ENCODE data around the gene ZNF141. TPM values are rescaled to one million over a fixed set of nuclear protein-coding genes. Genes with fewer than 3 reads are reported as not detected.
"Not testable (repeated sequence)": the region's sequence is repeated elsewhere in the genome, so short reads cannot be mapped to it uniquely, and the experiment has no call there.

The ZNF141 gene
- total RNA-seq, 4 donors from 2014 or later, result 5.6 to 40.6 (median 12.0) TPM

DNA sequence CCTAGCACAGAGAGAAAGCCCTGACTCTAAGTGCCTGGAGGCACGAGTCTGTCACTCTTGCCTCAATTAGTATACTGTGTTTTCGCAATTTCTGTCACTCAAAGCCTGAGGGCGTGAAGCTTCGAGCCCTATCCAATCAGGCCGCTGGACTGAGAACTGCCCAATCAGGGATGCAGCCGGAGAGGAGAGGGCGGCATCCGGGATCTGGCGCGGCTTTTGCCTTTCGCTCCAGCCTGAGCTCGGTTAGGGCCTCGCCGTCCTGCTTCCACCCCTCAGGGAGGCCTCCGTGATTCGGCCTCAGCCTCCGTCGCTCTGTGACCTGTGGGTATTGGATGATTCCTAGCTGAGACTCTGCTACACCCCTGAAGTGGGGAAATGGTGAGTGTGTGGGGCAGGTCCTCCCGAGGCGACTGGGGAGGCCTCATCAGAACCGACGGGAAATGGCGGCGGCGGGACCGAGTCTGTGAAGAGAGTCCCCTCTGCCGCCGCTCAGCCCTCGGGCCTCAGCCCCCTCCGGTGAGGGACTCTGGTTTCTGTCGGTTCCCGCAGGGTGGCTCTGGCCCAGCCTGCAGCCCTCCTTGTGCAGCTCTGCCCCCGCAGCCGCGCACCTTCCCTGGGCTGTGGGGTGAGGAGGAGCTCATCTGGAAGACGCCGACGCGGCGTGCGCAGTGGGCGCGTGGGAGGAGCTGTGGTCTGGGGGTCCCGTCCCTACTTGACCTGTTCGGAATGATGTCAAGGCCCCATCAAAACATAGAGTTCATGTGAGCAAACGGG is 48.5 kb downstream of the ZNF141 start:
- Histone ChIP-seq H3K27ac (no peak overlapping the region), H3K4me3 (no peak overlapping the region), H3K36me3 (no peaks in the 10 kb centered on the region), H3K9me3 (peaks cover 75% of the 10 kb centered on the region), H3K4me1 (no peaks in the 10 kb centered on the region), H3K27me3 (no peaks in the 10 kb centered on the region)
- TF ChIP-seq, protein P1, sequence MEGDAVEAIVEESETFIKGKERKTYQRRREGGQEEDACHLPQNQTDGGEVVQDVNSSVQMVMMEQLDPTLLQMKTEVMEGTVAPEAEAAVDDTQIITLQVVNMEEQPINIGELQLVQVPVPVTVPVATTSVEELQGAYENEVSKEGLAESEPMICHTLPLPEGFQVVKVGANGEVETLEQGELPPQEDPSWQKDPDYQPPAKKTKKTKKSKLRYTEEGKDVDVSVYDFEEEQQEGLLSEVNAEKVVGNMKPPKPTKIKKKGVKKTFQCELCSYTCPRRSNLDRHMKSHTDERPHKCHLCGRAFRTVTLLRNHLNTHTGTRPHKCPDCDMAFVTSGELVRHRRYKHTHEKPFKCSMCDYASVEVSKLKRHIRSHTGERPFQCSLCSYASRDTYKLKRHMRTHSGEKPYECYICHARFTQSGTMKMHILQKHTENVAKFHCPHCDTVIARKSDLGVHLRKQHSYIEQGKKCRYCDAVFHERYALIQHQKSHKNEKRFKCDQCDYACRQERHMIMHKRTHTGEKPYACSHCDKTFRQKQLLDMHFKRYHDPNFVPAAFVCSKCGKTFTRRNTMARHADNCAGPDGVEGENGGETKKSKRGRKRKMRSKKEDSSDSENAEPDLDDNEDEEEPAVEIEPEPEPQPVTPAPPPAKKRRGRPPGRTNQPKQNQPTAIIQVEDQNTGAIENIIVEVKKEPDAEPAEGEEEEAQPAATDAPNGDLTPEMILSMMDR (IDR thresholded peaks at IDR 0.05), result no peak
- no peak for TF ChIP-seq POLR2AphosphoS5 (IDR thresholded peaks at IDR 0.05)
- DNase-seq (ENCODE audit: low spot score in 2 of 2), result no peak
- whole genome bisulfite sequencing, result 11% methylated on average over 31 of the region's 46 CpGs

- no peak overlapping the region for H3K4me3 ChIP-seq
- H3K27me3 ChIP-seq, result no peaks in the 10 kb centered on the region
- TF ChIP-seq, protein P1 (IDR thresholded peaks at IDR 0.05), result no peak
- no peak for TF ChIP-seq EP300 (IDR thresholded peaks at IDR 0.05)
- WGBS, result 17% methylated on average over 23 of the region's 23 CpGs
- H3K9me3 ChIP-seq, result peaks cover 75% of the 10 kb centered on the region
- no peaks in the 10 kb centered on the region for H3K36me3 ChIP-seq
- H3K27ac ChIP-seq, result no peak overlapping the region
- H3K4me1 ChIP-seq, result no peaks in the 10 kb centered on the region
- DNase-seq (ENCODE audit: low spot score in 2 of 2), result no peak
These were observed 49.1 kb downstream of the ZNF141 start for GRCh38 chr4:386708-387105.

- no peak for DNase-seq (ENCODE audit: low spot score in 2 of 2)
- Histone ChIP-seq H3K4me1 (no peaks in the 10 kb centered on the region), H3K27me3 (no peaks in the 10 kb centered on the region), H3K9me3 (peaks cover 55% of the 10 kb centered on the region), H3K36me3 (no peaks in the 10 kb centered on the region), H3K4me3 (no peak overlapping the region), H3K27ac (no peak overlapping the region)
- 95% methylated on average over 16 of the region's 20 CpGs for WGBS
- TF ChIP-seq POLR2A (IDR thresholded peaks at IDR 0.05) (no peak), EP300 (IDR thresholded peaks at IDR 0.05) (no peak), POLR2AphosphoS5 (IDR thresholded peaks at IDR 0.05) (no peak)
- TF ChIP-seq, protein P1 (IDR thresholded peaks at IDR 0.05), result no peak
These were observed 66.4 kb downstream of the ZNF141 start for GRCh38 chr4:404006-404405.

GRCh38 chr4:408321-408720 is 70.7 kb downstream of the ZNF141 start:
- 96% methylated on average over 6 of the region's 6 CpGs for WGBS
- not testable (repeated sequence) for DNase-seq (ENCODE audit: low spot score in 2 of 2); H3K27me3 ChIP-seq; H3K4me1 ChIP-seq; H3K27ac ChIP-seq; H3K36me3 ChIP-seq; H3K4me3 ChIP-seq
- H3K9me3 ChIP-seq, result peaks cover 56% of the 10 kb centered on the region

- DNase-seq (ENCODE audit: low spot score in 2 of 2), result no peak
- H3K4me1 ChIP-seq, result no peaks in the 10 kb centered on the region
- peaks cover 11% of the 10 kb centered on the region for H3K36me3 ChIP-seq
- no peak overlapping the region for H3K27ac ChIP-seq
- no peak overlapping the region for H3K4me3 ChIP-seq
- TF ChIP-seq EP300 (IDR thresholded peaks at IDR 0.05), result no peak
- TF ChIP-seq POLR2AphosphoS5 (IDR thresholded peaks at IDR 0.05), result no peak
- TF ChIP-seq, protein P1 (IDR thresholded peaks at IDR 0.05), result no peak
- no peak for TF ChIP-seq POLR2A (IDR thresholded peaks at IDR 0.05)
- 94% methylated on average over 2 of the region's 2 CpGs for WGBS
- H3K9me3 ChIP-seq, result peaks cover 78% of the 10 kb centered on the region
- H3K27me3 ChIP-seq, result no peaks in the 10 kb centered on the region
These were observed 85.0 kb downstream of the ZNF141 start for GRCh38 chr4:422587-422986.

Other genes starting within 250 kb of the ZNF141 start
- 10 to 100 TPM in 2 of 4 donors, 1 to 10 TPM in 2; 3.4 to 20.5 (median 10.1) TPM for gene ZNF718, start 213.3 kb upstream of the ZNF141 start, total RNA-seq
- gene ZNF732, start 32.3 kb upstream of the ZNF141 start, total RNA-seq, result 1 to 10 TPM; 1.0 to 2.3 (median 1.7) TPM
- 10 to 100 TPM; 25.8 to 57.0 (median 41.5) TPM for gene ZNF721, start 161.3 kb downstream of the ZNF141 start, total RNA-seq
- 100 to 1,000 TPM in 1 of 4 donors, 10 to 100 TPM in 3; 44.8 to 148 (median 59.2) TPM for gene PIGG, start 161.4 kb downstream of the ZNF141 start, total RNA-seq
- gene TMEM271, start 238.5 kb downstream of the ZNF141 start, total RNA-seq, result 1 to 10 TPM in 3 of 4 donors, under 1 TPM in 1; 0.40 to 8.7 (median 3.5) TPM

All from suprapubic skin (tissue), 4 donors.